GM15510 (cell line): ENCODE results near the gene PTP4A1.

ENCODE experiments used
- POLR2A ChIP-seq: IDR thresholded peaks from 3 replicates; pipeline ENCODE4 v1.6.1; 2011; ENCODE audit warnings: borderline replicate concordance; ENCODE audit not compliant: insufficient read length; ENCODE audit errors: extremely low read depth

The PTP4A1 gene

DNA sequence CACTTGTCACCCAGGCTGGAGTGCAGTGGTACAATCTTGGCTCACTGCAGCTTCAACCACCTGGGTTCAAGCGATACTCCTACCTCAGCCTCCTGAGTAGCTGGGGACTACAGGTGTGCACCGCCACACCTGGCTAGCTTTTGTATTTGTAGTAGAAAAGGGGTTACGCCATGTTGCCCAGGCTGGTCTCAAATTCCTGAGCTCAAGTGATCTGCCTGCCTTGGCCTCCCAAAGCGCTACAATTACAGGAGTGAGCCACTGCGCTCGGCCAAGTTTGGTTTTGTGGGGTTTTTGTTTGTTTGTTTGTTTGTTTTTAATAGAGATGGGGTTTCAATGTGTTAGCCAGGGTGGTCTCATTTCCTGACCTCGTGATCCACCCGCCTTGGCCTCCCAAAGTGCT lies 12.3 kb downstream of the PTP4A1 start:
- TF ChIP-seq POLR2A, result no peak

DNA sequence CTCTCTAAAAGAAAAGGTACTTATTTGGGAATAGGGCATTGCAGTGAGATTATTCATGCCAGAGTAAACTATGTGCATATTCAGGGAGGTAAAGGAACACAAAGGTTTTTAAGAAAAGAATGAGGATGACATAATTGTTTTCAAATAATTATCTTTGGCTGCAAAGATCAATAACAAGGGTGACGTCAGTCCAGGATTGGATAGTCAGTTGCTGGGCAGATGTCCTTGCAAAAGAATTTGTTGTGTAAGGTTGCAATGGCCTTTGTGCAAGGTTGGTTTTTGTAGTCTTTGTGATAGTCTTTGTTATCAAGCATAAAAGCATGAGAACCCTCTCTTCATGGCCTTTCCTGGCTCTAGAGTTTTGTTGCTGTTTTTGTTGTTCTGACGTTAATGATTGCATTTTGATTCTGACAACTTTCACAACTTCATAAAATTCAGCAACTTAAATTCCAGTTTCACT lies 17.7 kb downstream of the PTP4A1 start:
- TF ChIP-seq POLR2A, result no peak

DNA sequence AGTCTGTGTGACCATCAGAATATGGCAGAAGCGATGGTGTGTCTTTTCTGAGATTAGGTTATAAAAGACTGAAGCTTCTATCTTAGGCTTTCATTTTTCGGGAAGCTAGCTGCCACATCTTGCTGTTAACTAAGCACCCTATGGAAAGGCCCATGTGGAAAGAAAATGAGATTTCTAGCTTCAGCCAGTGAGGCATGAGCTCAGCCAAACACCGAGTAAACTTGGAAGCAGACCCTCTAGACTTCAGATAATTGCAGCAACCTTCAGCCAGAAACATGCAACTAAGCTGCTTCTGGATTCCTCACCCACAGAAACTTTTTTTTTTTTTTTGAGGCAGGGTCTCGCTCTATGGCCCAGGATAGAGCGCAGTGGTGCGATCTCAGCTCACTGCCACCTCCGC lies 20.6 kb downstream of the PTP4A1 start:
- TF ChIP-seq POLR2A, result no peak

DNA sequence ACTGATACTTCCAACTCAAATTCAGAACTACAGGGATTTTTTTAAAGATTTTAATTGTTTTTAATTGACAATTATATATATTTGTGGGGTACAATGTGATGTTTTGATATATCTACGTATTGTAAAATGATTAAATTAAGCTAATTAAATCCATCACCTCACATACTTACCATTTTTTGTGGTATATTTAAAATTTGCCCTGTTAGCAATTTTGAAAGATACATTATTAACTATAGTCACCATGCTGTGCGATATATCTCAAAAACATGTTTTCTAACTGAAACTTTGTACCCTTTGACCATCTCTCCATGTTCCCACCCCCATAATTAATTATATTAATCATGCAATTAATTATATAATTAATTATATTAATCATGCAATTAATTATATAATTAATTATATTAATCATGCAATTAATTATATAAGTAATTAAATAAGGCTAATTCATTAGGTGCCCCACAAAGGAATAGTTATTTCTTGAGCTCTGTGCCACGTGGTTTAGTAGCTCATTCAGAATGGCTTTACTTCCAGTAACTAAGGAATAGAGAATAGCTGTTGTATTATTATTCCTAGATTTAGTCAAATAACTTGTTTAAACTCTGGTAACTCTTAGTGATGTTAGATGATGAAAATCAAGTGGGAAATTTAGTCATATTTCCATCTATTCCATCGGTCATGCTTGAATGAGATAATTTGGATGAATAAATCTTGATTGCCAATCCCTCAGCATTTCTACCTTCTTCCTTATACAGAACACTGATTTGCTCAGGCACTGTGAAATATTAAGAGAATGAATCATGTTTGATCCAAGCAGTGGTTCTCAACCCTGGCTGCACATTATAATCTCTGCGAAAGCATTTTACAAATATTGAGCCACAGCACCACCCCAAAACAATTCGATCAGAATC lies 25.1 kb downstream of the PTP4A1 start:
- TF ChIP-seq POLR2A, result no peak

DNA sequence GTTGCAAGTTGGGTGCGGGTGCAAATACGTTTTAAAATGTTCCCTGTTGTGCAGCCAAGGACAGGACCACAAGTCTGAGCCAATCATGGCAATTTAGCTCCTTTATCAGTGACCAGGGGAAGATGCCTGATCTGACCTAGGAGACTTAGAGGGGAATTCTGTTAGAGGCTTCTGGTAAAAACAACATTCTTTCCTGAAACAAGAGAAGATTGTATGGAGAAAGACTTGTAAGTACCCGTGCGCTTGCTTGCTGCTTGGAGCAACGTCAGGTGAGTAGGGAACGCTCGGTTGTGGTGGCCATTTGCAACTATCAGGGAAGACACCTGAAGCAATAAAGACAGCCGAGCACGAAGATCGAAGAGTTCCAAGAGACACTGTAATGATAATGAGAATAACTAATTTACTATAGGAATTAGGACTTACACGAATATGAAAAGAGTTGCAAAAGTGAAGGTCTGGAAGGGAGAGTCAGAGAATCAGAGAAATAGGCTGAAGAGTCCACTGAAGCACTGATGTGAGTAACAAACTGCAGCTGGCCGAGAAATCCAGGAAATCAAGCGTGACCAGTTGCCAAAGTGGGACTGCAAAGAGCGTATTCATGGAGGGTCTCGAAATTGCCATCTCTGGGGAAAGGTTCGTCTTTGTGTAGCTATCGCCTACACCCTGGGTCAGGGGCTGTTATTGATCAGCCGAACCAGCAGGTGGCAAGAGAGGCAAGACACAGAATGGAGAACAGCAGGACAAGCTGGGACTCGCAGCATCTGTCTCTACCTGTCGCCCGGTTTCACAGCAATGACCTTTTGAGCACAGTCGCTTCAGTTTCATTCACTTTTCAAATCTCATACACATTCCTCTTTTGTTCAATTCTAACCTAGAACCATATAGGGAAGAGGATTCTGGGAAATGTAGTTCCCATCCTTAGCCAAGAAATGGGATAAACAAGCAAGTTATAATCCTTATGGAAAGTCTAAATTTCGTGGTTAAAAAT lies 26.1 kb downstream of the PTP4A1 start:
- TF ChIP-seq POLR2A, result no peak

DNA sequence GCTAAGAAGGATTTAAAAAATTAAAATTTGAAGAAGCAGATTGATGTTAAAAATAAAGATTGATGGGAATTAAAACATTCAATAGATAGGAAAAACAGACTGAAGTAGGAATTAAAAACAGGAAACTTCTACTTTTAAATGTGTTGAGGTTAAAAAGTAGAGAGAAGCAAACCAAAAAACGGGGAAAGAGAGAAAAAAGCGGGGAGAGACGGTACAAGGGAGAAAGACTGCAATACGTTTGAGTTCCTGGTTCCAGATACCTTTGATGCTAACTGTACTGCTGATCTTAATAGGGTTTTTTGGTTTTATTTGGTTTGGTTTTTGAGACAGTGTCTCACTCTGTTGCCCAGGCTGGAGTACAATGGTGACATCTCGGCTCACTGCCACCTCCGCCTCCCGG lies 27.0 kb downstream of the PTP4A1 start:
- no peak for TF ChIP-seq POLR2A

DNA sequence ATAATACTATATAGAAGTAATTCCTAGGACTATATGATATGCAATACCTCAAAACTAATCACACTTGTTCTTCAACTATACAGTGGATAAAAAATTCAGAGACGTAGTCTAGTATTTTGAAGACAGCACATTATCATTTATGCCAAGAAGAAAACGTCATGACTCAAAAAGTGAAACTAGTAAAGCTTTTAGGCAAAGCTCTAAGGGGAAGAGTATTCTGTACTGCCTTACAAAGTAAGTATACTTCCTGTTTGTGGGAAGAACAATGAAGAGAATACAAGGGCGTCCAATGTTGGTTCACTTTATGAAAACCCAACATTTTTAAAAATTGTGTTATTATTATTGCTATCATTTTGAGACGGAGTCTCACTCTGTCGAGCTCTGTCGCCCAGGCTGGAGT lies 27.9 kb downstream of the PTP4A1 start:
- no peak for TF ChIP-seq POLR2A

DNA sequence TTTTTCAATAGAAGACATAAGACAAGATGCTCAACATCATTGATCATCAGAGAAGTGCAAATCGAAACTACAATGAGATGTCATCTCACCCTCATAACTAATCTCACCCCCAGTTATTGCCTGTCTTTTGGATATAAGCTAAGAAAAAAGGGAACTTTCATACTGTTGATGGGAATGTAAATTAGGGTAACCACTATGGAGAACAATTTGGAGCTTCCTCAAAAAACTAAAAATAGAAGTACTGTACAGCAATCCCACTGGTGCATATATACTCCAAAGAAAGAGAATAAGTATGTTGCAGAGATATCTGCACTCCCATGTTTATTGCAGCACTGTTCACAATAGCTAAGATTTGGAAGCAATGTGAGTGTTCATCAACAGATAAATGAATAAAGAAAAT lies 37.0 kb downstream of the PTP4A1 start:
- TF ChIP-seq POLR2A, result no peak

DNA sequence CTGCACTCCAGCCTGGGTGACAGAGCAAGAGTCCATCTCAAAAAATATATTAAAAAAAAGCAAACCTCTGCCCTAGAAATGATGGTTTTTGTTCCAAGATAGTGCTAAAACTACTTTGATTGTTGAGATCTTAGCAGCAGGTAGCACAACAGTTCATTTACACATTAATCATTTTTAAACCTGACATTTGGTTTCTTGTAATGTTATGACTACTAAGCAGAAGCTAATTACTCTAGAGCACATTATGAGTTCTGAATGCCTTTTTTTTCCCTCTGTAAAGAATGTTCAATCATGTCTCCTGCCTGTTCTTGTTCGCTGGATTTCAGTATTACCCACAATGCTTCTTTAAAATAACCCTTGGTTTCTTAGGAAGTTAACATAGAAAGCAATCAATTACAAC lies 38.7 kb downstream of the PTP4A1 start:
- TF ChIP-seq POLR2A, result no peak

DNA sequence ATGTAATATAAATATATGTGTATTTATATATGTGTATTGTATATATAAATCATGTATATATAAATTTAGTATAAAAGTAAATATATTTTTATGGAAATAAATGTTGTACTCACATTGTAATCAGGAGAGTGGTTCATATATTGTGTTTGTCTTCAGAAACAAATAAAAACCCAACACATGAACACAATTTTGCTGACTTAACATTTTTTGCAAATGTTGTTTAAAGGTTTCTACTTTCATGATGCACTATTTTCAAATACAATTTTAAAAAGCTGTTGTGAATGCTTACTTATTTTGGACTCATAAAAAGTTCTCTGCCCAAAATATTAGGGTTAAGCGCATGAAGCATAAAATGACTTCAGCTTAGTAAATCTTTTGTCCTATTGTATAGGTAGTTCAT lies 39.3 kb downstream of the PTP4A1 start:
- no peak for TF ChIP-seq POLR2A

DNA sequence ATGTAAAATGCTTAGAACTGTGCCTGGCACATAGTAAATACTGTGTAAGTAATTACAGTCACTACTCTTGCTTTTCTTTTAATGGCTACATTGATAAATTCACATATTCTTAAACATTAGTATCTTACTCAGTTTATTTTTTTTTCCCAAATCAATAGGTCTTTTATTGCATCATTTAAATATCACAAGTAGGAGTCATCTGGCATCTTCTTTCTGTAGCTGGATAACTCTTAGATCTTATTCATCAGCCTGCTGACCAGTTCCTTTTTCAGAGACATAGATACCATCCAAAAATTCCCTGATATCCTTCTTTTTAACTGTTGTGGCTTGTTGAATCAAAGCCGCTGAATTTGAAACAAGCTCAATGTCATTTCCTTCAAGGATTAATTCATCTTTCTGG lies 43.3 kb downstream of the PTP4A1 start:
- no peak for TF ChIP-seq POLR2A
